Ovary (tissue), 9 donors: ENCODE measurements around the gene RASAL2. TPM values are rescaled to one million over a fixed set of nuclear protein-coding genes. Genes with fewer than 3 reads are reported as not detected.
"Not testable (repeated sequence)": the region's sequence is repeated elsewhere in the genome, so short reads cannot be mapped to it uniquely, and the experiment has no call there.

ENCODE experiments used
- DNase-seq, 5 donors: peaks; one replicate each; pipeline ENCODE4 v3.0.0-alpha.2; 2019 to 2020
- H3K27ac ChIP-seq, 2 donors: fragments of 200-600 bp; one replicate each; pipeline versions ENCODE4 v1.5.1 to v1.8.0; 2019 to 2022
- H3K27me3 ChIP-seq: fragments of 200-600 bp; one replicate; pipeline ENCODE4 v1.8.0; 2022
- H3K36me3 ChIP-seq: fragments of 200-600 bp; sonication (generic); one replicate; pipeline ENCODE4 v1.5.1; 2019
- H3K4me1 ChIP-seq: one replicate; pipeline ENCODE4 v1.8.1; 2013; ENCODE audit warnings: mild to moderate bottlenecking, moderate library complexity; ENCODE audit not compliant: insufficient read depth
- H3K4me3 ChIP-seq: fragments of 200-600 bp; sonication (generic); one replicate; pipeline ENCODE4 v1.5.1; 2017
- H3K9me3 ChIP-seq, 2 donors: fragments of 200-600 bp in 1 of 2; sonication (generic) in 1 of 2; one replicate each; pipeline versions ENCODE4 v1.5.1 to v1.8.1; 2013 to 2019; ENCODE audit warnings: mild to moderate bottlenecking in 1 of 2, moderate library complexity in 1 of 2
- CTCF ChIP-seq, 3 donors: fragments of 450-650 bp in 2 of 3; fragments of 200-600 bp in 1 of 3; IDR thresholded peaks; one replicate each; pipeline versions ENCODE4 v1.5.1 to v1.8.0; 2016 to 2022; ENCODE audit warnings: antibody characterized with exemption in 3 of 3, mild to moderate bottlenecking in 1 of 3
- EP300 ChIP-seq: sonication (generic); formaldehyde crosslinking; IDR thresholded peaks from one replicate; pipeline ENCODE4 v1.6.1; 2017; ENCODE audit warnings: antibody characterized with exemption
- POLR2A ChIP-seq: fragments of 450-650 bp; IDR thresholded peaks from one replicate; pipeline ENCODE4 v1.6.1; 2017; ENCODE audit warnings: antibody characterized with exemption, mild to moderate bottlenecking, moderate library complexity
- WGBS, 3 donors: extraction: QIAGEN DNeasy Blood & Tissue Kit in 1 of 3; methylation state at CpG; one replicate each; pipeline versions ENCODE4 v1.1.5 to v1.1.7; 2013 to 2017; 5-methylcytosine and 5-hydroxymethylcytosine counted together
- intact Hi-C, 4 donors: fragments of 100-400 bp; cut with DNase I; formaldehyde crosslinking; loops; one replicate each; pipeline versions ENCODE4 v1.11.0 to v1.15.1; 2022 to 2023
- polyA plus RNA-seq, 2 donors: library from polyadenylated mRNA; stranded (reverse); fragments of 200-250 nt in 1 of 2; fragments of 350-450 nt in 1 of 2; fragmentation: Illumina TruSeq in 1 of 2; extraction: RNeasy Lipid Tissue Mini Kit (QIAGEN cat#74804) in 1 of 2; gene quantifications; one replicate each; pipeline ENCODE4 v1.2.3, GENCODE V29; 2013 to 2014
- total RNA-seq, 7 donors: library from RNA; depleted of rRNA in 2 of 7; stranded (reverse); fragments of >200 nt in 2 of 7; fragmentation: NEBNext Ultra II Directional in 3 of 7; extraction: Animal tissue kit (Norgen Biotek cat#: 25700) in 3 of 7; gene quantifications; one replicate each; pipeline versions ENCODE4 v1.1.0 to v1.2.4, GENCODE V29; 2016 to 2023
- donor health status: DM: no; HTN: no; CAD: no; lungs with moderate emphysema.
- donor health status: DM: no; HTN: no; CAD: no.
- donor health status: Bipolar disorder and iron deficiency.
- donor health status: DM: yes; HTN: yes; CAD: no.
- donor health status: DM: no; HTN: no; CAD: no.
- donor health status: DM: yes; HTN: yes; CAD: no.

RASAL2 gene
- total and polyA plus RNA-seq, 9 donors, result 4.2 to 20.5 (median 11.5) TPM

DNA sequence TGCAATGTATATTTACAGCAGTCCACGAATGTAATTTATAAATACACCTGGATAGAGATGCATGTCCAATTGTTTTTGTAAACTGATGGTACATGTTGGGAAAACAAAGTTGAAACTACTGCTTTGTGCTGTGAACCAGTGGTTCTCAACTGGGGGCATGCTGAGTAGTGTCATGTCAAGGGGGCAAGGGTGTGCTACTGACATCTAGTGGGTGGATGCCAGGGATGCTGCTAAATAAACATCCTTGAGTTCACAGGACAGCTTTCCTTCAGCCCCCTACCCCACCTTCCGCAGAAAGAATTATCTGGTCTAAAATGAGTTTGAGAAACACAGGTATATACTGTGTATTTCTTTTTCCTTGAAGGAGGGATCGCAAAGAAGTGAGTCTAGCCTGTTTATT, 95.9 kb downstream of the RASAL2 start:
- no peak overlapping the region for H3K27ac ChIP-seq
- H3K4me3 ChIP-seq, result no peak overlapping the region
- intact Hi-C loops, result no loop called here
- H3K36me3 ChIP-seq, result no peaks in the 10 kb centered on the region
- H3K4me1 ChIP-seq, result no peaks in the 10 kb centered on the region
- no peaks in the 10 kb centered on the region for H3K27me3 ChIP-seq
- H3K9me3 ChIP-seq, result no peaks in the 10 kb centered on the region
- no peak for DNase-seq
- no peak for TF ChIP-seq EP300
- no peak for TF ChIP-seq CTCF (IDR thresholded peaks at IDR 0.05)
- no peak for TF ChIP-seq POLR2A
- 67 to 79% (median 73%) methylated on average over 3 of the region's 3 CpGs for WGBS, 3 donors

GRCh38 chr1:178190881-178191280, 97.0 kb downstream of the RASAL2 start:
- intact Hi-C loops, result no loop called here

GRCh38 chr1:178192686-178193085, 98.8 kb downstream of the RASAL2 start:
- no peaks in the 10 kb centered on the region for H3K9me3 ChIP-seq
- H3K36me3 ChIP-seq, result no peaks in the 10 kb centered on the region
- no peaks in the 10 kb centered on the region for H3K27me3 ChIP-seq
- intact Hi-C loops, result no loop called here
- H3K4me1 ChIP-seq, result no peaks in the 10 kb centered on the region
- no peak overlapping the region for H3K27ac ChIP-seq
- H3K4me3 ChIP-seq, result no peak overlapping the region
- WGBS, 3 donors, result 65 to 83% (median 80%) methylated on average over 3 of the region's 3 CpGs
- TF ChIP-seq CTCF (IDR thresholded peaks at IDR 0.05), result no peak
- no peak for TF ChIP-seq POLR2A
- no peak for TF ChIP-seq EP300
- no peak for DNase-seq

More at GRCh38 chr1:178190881-178191280, 97.0 kb downstream of the RASAL2 start:
- 91 to 94% (median 93%) methylated on average over 2 of the region's 2 CpGs for WGBS, 3 donors
- no peaks in the 10 kb centered on the region for H3K36me3 ChIP-seq
- H3K27ac ChIP-seq, result no peak overlapping the region
- TF ChIP-seq CTCF (IDR thresholded peaks at IDR 0.05) (no peak), POLR2A (no peak), EP300 (no peak)
- no peaks in the 10 kb centered on the region for H3K4me1 ChIP-seq
- no peaks in the 10 kb centered on the region for H3K27me3 ChIP-seq
- DNase-seq, result no peak
- no peak overlapping the region for H3K4me3 ChIP-seq
- no peaks in the 10 kb centered on the region for H3K9me3 ChIP-seq

DNA sequence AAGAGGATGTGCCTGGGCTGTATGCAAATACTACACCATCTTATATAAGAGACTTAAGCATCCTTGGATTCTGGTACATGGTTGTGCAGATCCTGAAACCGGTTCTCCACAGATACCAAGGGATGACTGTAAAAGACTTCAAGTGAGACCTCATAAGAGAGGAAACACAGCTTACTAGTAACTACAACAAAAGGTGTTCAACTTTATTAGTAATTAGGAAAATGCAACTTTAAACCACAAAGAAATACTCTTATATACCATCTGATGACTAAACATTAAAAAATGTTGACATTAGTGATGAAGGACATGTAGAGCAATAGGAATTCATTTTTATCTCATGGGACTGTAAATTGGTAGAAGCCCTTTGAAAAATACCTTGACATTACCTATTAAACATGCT, 102.7 kb downstream of the RASAL2 start:
- DNase-seq, result no peak
- Histone ChIP-seq H3K27ac (no peak overlapping the region), H3K4me3 (no peak overlapping the region), H3K27me3 (no peaks in the 10 kb centered on the region), H3K4me1 (no peaks in the 10 kb centered on the region), H3K9me3 (no peaks in the 10 kb centered on the region), H3K36me3 (no peaks in the 10 kb centered on the region)
- WGBS, 3 donors, result 94 to 100% (median 100%) methylated on average over 1 of the region's 1 CpG
- no peak for TF ChIP-seq CTCF (IDR thresholded peaks at IDR 0.05)
- no peak for TF ChIP-seq POLR2A
- no peak for TF ChIP-seq EP300
- intact Hi-C loops, result no loop called here

DNA sequence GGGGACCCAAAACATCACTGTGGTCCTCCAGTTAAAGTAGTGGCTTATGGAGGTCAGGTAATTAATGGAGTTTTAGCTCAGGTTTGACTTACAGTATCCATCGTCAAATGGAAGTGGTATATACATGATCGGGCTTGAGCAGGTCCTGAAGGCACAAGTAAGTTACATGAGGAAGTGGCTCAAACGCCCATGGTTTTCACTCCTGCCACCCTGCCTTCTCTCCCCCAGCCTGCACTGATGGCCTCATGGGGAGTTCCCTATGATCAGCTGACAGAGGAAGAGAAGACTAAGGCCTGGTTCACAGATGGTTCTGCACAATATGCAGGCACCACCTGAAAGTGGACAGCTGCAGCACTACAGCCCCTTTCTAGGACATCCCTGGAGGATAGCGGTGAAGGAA, 108.2 kb downstream of the RASAL2 start:
- H3K27ac ChIP-seq, H3K9me3 ChIP-seq, H3K36me3 ChIP-seq, DNase-seq, H3K4me3 ChIP-seq, intact Hi-C loops, H3K27me3 ChIP-seq, H3K4me1 ChIP-seq: not testable (repeated sequence)
- 90 to 95% (median 95%) methylated on average over 4 of the region's 4 CpGs for WGBS, 3 donors

- DNase-seq, intact Hi-C loops, H3K4me1 ChIP-seq, H3K27me3 ChIP-seq, H3K9me3 ChIP-seq, H3K4me3 ChIP-seq, H3K36me3 ChIP-seq, H3K27ac ChIP-seq: not testable (repeated sequence)
- 91 to 98% (median 94%) methylated on average over 2 of the region's 2 CpGs for WGBS, 3 donors
These were observed 108.6 kb downstream of the RASAL2 start for GRCh38 chr1:178202546-178202945.

GRCh38 chr1:178208269-178208856, 114.5 kb downstream of the RASAL2 start:
- DNase-seq, H3K27me3 ChIP-seq, H3K9me3 ChIP-seq, H3K4me1 ChIP-seq, H3K27ac ChIP-seq, intact Hi-C loops, H3K4me3 ChIP-seq, H3K36me3 ChIP-seq: not testable (repeated sequence)
- WGBS, 3 donors, result 89 to 97% (median 91%) methylated on average over 11 of the region's 11 CpGs
